H1 (cell line): ENCODE results near the gene LMAN2. TPM values are rescaled to one million over a fixed set of nuclear protein-coding genes. Genes with fewer than 3 reads are reported as not detected.

Experiments used
- CTCF ChIA-PET: fragments of 300-600 bp; sonication (Branson Sonifier 250); formaldehyde crosslinking; loops from one replicate; lab custom pipeline; 2021; ENCODE audit not compliant: partially characterized antibody; lab: Charles Lee
- POLR2A ChIA-PET: fragments of 300-600 bp; sonication (Branson Sonifier 250); formaldehyde crosslinking; loops from one replicate; lab custom pipeline; 2021; ENCODE audit warnings: inconsistent platforms; ENCODE audit not compliant: partially characterized antibody; lab: Charles Lee
- DNase-seq, 2 experiments: peaks; one replicate each; pipeline versions ENCODE4 v3.0.0 to v3.0.0-alpha.2; 2010 to 2022; ENCODE audit warnings: low spot score in 2 of 2, low read depth in 1 of 2, mixed read lengths in 1 of 2
- FAIRE-seq: peaks from 2 replicates; lab custom pipeline; 2011; peaks lifted over from hg19 to GRCh38; lab: Jason Lieb, UNC
- H2AFZ ChIP-seq: 2 replicates; pipeline ENCODE4 v1.8.1; 2012; ENCODE audit warnings: low read length, inconsistent platforms
- H2AK5ac ChIP-seq: 2 replicates; pipeline ENCODE4 v1.6.1; 2013; ENCODE audit warnings: low read depth, low read length
- H2BK120ac ChIP-seq: replicated peaks from 2 replicates; pipeline ENCODE3; 2013; ENCODE audit warnings: low read depth, low read length, inconsistent platforms
- H2BK12ac ChIP-seq: 2 replicates; pipeline ENCODE4 v1.6.1; 2013; ENCODE audit warnings: low read depth, low read length
- H2BK15ac ChIP-seq: 2 replicates; pipeline ENCODE4 v1.6.1; 2013; ENCODE audit warnings: low read length
- H2BK20ac ChIP-seq: 2 replicates; pipeline ENCODE4 v1.6.1; 2013; ENCODE audit warnings: low read length
- H2BK5ac ChIP-seq: 2 replicates; pipeline ENCODE4 v1.6.1; 2013; ENCODE audit warnings: low read depth, low read length
- H3K14ac ChIP-seq: 2 replicates; pipeline ENCODE4 v1.6.1; 2013; ENCODE audit warnings: inconsistent platforms; ENCODE audit not compliant: insufficient read length
- H3K18ac ChIP-seq: 2 replicates; pipeline ENCODE4 v1.6.1; 2013; ENCODE audit warnings: low read length; ENCODE audit errors: extremely low read depth
- H3K23ac ChIP-seq: 2 replicates; pipeline ENCODE4 v1.6.1; 2013; ENCODE audit warnings: inconsistent platforms; ENCODE audit not compliant: insufficient read length
- H3K23me2 ChIP-seq: 2 replicates; pipeline ENCODE4 v1.6.1; 2013; ENCODE audit warnings: low read depth, low read length
- H3K27ac ChIP-seq: 2 replicates; pipeline ENCODE4 v1.6.1; 2011; ENCODE audit warnings: low read depth, low read length, inconsistent platforms
- H3K27me3 ChIP-seq, 4 experiments: replicated peaks in 1 of 4; 1 replicate in 1 of 4; 2 replicates in 3 of 4; pipeline versions ENCODE4 v1.6.1 to v1.8.1; 2011 to 2013; ENCODE audit warnings: low read length in 3 of 4, mild to moderate bottlenecking in 3 of 4, inconsistent platforms in 2 of 4, mixed read lengths in 2 of 4, moderate library complexity in 1 of 4; ENCODE audit not compliant: control insufficient read depth in 3 of 4, insufficient read depth in 3 of 4; ENCODE audit errors: extremely low read depth in 1 of 4
- H3K36me3 ChIP-seq, 4 experiments: 2 replicates each; pipeline versions ENCODE4 v1.6.1 to v1.8.1; 2011 to 2013; ENCODE audit warnings: mild to moderate bottlenecking in 4 of 4, low read length in 3 of 4, moderate library complexity in 2 of 4, control low read depth in 1 of 4, inconsistent platforms in 1 of 4; ENCODE audit not compliant: insufficient read depth in 4 of 4, control insufficient read depth in 2 of 4
- H3K4ac ChIP-seq: replicated peaks from 2 replicates; pipeline ENCODE3; 2013; ENCODE audit warnings: low read length, low read depth, mixed read lengths, inconsistent platforms; ENCODE audit not compliant: insufficient read length
- H3K4me1 ChIP-seq, 4 experiments: replicated peaks in 1 of 4; 1 replicate in 1 of 4; 2 replicates in 3 of 4; pipeline versions ENCODE4 v1.6.1 to v1.8.1; 2011 to 2013; ENCODE audit warnings: low read length in 3 of 4, inconsistent platforms in 2 of 4, mixed read lengths in 1 of 4; ENCODE audit not compliant: insufficient read depth in 4 of 4, control insufficient read depth in 3 of 4
- H3K4me2 ChIP-seq, 2 experiments: 2 replicates each; pipeline versions ENCODE4 v1.6.1 to v1.8.1; 2011 to 2013; ENCODE audit warnings: low read depth in 2 of 2, low read length in 2 of 2, control low read depth in 1 of 2, inconsistent platforms in 1 of 2, mild to moderate bottlenecking in 1 of 2; ENCODE audit not compliant: insufficient read depth in 1 of 2
- H3K4me3 ChIP-seq, 4 experiments: fragments of 200-600, 300-600 bp in 1 of 4; sonication (generic), shearing (Covaris generic), sonication (Bioruptor Twin) in 1 of 4; 2 replicates each; pipeline versions ENCODE4 v1.5.1 to v1.8.1; 2011 to 2016; ENCODE audit warnings: low read length in 4 of 4, low read depth in 3 of 4, control low read depth in 2 of 4, inconsistent platforms in 2 of 4, mild to moderate bottlenecking in 2 of 4, mixed read lengths in 1 of 4, moderate library complexity in 1 of 4; ENCODE audit not compliant: insufficient read depth in 2 of 4; ENCODE audit errors: extremely low read depth in 1 of 4
- H3K56ac ChIP-seq: replicated peaks from 2 replicates; pipeline ENCODE3; 2013; ENCODE audit warnings: low read depth, mild to moderate bottlenecking, mixed read lengths, low read length, inconsistent platforms; ENCODE audit not compliant: insufficient read length
- H3K79me1 ChIP-seq: 2 replicates; pipeline ENCODE4 v1.6.1; 2013; ENCODE audit warnings: low read depth, low read length, control low read depth
- H3K79me2 ChIP-seq, 2 experiments: 2 replicates each; pipeline versions ENCODE4 v1.6.1 to v1.8.1; 2012 to 2013; ENCODE audit warnings: low read length in 2 of 2, mild to moderate bottlenecking in 2 of 2, inconsistent platforms in 1 of 2; ENCODE audit not compliant: insufficient read depth in 2 of 2, control insufficient read depth in 1 of 2
- H3K9ac ChIP-seq, 4 experiments: replicated peaks in 1 of 4; 1 replicate in 1 of 4; 2 replicates in 3 of 4; pipeline versions ENCODE4 v1.6.1 to v1.8.1; 2011 to 2013; ENCODE audit warnings: low read depth in 3 of 4, low read length in 3 of 4, control low read depth in 2 of 4, mild to moderate bottlenecking in 2 of 4, moderate library complexity in 2 of 4, inconsistent platforms in 1 of 4; ENCODE audit errors: extremely low read depth in 1 of 4
- H3K9me3 ChIP-seq, 2 experiments: 2 replicates each; pipeline versions ENCODE4 v1.6.1 to v1.8.1; 2012 to 2013; ENCODE audit warnings: mild to moderate bottlenecking in 2 of 2, moderate library complexity in 2 of 2, control low read depth in 1 of 2, inconsistent platforms in 1 of 2, low read depth in 1 of 2, low read length in 1 of 2, mixed read lengths in 1 of 2; ENCODE audit not compliant: insufficient read depth in 2 of 2
- H4K20me1 ChIP-seq, 2 experiments: replicated peaks in 1 of 2; 2 replicates each; pipeline versions ENCODE3 to v1.8.1; 2011 to 2013; ENCODE audit warnings: inconsistent platforms in 2 of 2, low read length in 2 of 2, mild to moderate bottlenecking in 1 of 2; ENCODE audit not compliant: insufficient read depth in 2 of 2, control insufficient read depth in 1 of 2
- H4K5ac ChIP-seq: 2 replicates; pipeline ENCODE4 v1.6.1; 2013; ENCODE audit warnings: low read length, low read depth, mixed read lengths, inconsistent platforms; ENCODE audit not compliant: insufficient read length
- H4K8ac ChIP-seq: 2 replicates; pipeline ENCODE4 v1.8.0; 2013; ENCODE audit warnings: mild to moderate bottlenecking, moderate library complexity, low read length, inconsistent platforms; ENCODE audit not compliant: insufficient read depth; ENCODE audit errors: extremely low read depth
- H4K91ac ChIP-seq: replicated peaks from 2 replicates; pipeline ENCODE3; 2013; ENCODE audit warnings: low read length, mixed read lengths, inconsistent platforms; ENCODE audit not compliant: insufficient read length
- ATF2 ChIP-seq: IDR thresholded peaks from 2 replicates; pipeline ENCODE4 v1.6.1; 2012; ENCODE audit warnings: low read length, inconsistent platforms
- BACH1 ChIP-seq: IDR thresholded peaks from 2 replicates; pipeline ENCODE4 v1.6.1; 2012; ENCODE audit warnings: low read length, improper control_type of control experiment
- CHD2 ChIP-seq: IDR thresholded peaks from 2 replicates; pipeline ENCODE4 v1.6.1; 2012; ENCODE audit warnings: low read length, improper control_type of control experiment
- FOSL1 ChIP-seq: IDR thresholded peaks from 2 replicates; pipeline ENCODE4 v1.6.1; 2011; ENCODE audit warnings: mild to moderate bottlenecking, low read depth, low read length, moderate library complexity; ENCODE audit not compliant: insufficient read depth
- JUND ChIP-seq: IDR thresholded peaks from 2 replicates; pipeline ENCODE4 v1.6.1; 2011; ENCODE audit warnings: mild to moderate bottlenecking, improper control_type of control experiment, low read length
- RAD21 ChIP-seq, 2 experiments: IDR thresholded peaks in 1 of 2; conservative IDR thresholded peaks in 1 of 2; 2 replicates each; pipeline ENCODE4 v1.6.1; 2011; ENCODE audit warnings: low read depth in 2 of 2, low read length in 2 of 2, improper control_type of control experiment in 1 of 2, inconsistent platforms in 1 of 2, mild to moderate bottlenecking in 1 of 2, moderate library complexity in 1 of 2
- RNF2 ChIP-seq: fragments of 200-900, 300-1000 bp; sonication (generic); IDR thresholded peaks from 2 replicates; pipeline ENCODE4 v1.7.1; 2016; ENCODE audit warnings: borderline replicate concordance, low read depth, mild to moderate bottlenecking, antibody characterized with exemption, low read length; ENCODE audit not compliant: poor library complexity, severe bottlenecking; ENCODE audit errors: missing control alignments
- SP1 ChIP-seq: IDR thresholded peaks from 2 replicates; pipeline ENCODE4 v1.6.1; 2011; ENCODE audit warnings: low read depth, low read length
- TAF1 ChIP-seq: IDR thresholded peaks from 2 replicates; pipeline ENCODE4 v1.6.1; 2011; ENCODE audit warnings: mild to moderate bottlenecking, low read depth, low read length
- TAF7 ChIP-seq: optimal IDR thresholded peaks from 2 replicates; pipeline ENCODE3; 2011; ENCODE audit warnings: low read depth, mild to moderate bottlenecking, inconsistent platforms, low read length, moderate library complexity, borderline replicate concordance
- WGBS, 2 experiments: shearing (Covaris generic) in 1 of 2; methylation state at CpG; one replicate each; pipeline versions ENCODE4 v1.1.6 to v1.1.7; 2013 to 2015; ENCODE audit warnings: low lambda C conversion rate in 2 of 2, mixed read lengths in 2 of 2, inconsistent platforms in 1 of 2, low coverage in 1 of 2, missing lambda C conversion rate in 1 of 2; ENCODE audit not compliant: insufficient replicate concordance in 2 of 2, insufficient coverage in 1 of 2, insufficient read length in 1 of 2; ENCODE audit errors: extremely low coverage in 1 of 2, missing lambda C conversion rate in 1 of 2; 5-methylcytosine and 5-hydroxymethylcytosine counted together
- polyA plus RNA-seq, 7 experiments: library from polyadenylated mRNA; depleted of rRNA in 3 of 7; stranded (reverse) in 5 of 7; unstranded in 2 of 7; fragments of >200 nt in 5 of 7; fragments of 200-250 nt in 2 of 7; gene quantifications; 1 replicate in 5 of 7; 2 replicates in 1 of 7; 4 replicates in 1 of 7; pipeline versions ENCODE4 v1.2.1 to v1.2.3, GENCODE V29; 2011 to 2013; ENCODE audit warnings: missing spikeins in 2 of 7, mixed read lengths in 2 of 7
- total RNA-seq: library from RNA; stranded (reverse); fragmentation: NEBNext Ultra II Directional; extraction: Animal tissue kit (Norgen Biotek cat#: 25700); gene quantifications from 2 replicates; pipeline ENCODE4 v1.2.1, GENCODE V29; 2021
- TF ChIP-seq, protein P1 (sequence below): IDR thresholded peaks from 2 replicates; pipeline ENCODE4 v1.6.1; 2011; ENCODE audit warnings: low read length, improper control_type of control experiment

The LMAN2 gene
- total and polyA plus RNA-seq, 2 of the 8 experiments (the other 6 are each of a cell fraction or from before 2014, with no cell fraction given), result 116 to 225 TPM

DNA sequence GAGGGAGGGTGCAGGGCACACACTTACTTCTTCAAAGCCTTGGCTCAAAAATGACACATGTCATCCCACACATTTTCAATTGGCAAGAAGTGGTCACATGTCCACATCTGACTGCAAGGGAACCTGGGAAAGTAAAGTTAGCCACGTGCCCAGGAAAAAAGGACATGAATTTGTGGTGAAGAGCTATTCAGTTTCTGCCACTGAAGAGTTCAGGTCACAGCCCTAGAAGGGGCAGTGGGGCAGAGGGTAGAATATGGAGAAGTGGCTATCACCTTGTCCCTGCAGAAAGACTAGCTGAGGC is 4.3 kb upstream of the LMAN2 start:
- WGBS, 2 experiments, result 54% methylated on average over 1 of the region's 1 CpG; no CpG with 5 or more reads in 1 of the 2 experiments
- Histone ChIP-seq H3K9me3 (no peaks in the 10 kb centered on the region), H3K23me2 (peaks cover 5% of the 10 kb centered on the region), H3K27ac (no peak overlapping the region), H4K5ac (no peak overlapping the region), H3K14ac (no peak overlapping the region), H3K79me1 (peaks cover 1% of the 10 kb centered on the region; the same call in 1 of the 2 replicates), H3K27me3 (peaks cover 0 to 8% (median 0%) of the 10 kb centered on the region in 4 experiments; a peak in 2 of 7 replicates), H3K79me2 (peaks cover under 1 to 5% of the 10 kb centered on the region in 2 experiments; a peak in 3 of 4 replicates), H4K20me1 (no peaks in the 10 kb centered on the region), H2BK120ac (no peak overlapping the region), H3K4me1 (no peaks in the 10 kb centered on the region; a peak in 1 of 7 replicates), H4K8ac (no peak overlapping the region), H2BK15ac (no peak overlapping the region), H2AFZ (no peak overlapping the region), H3K9ac (no peak overlapping the region), H3K4me3 (no peak overlapping the region), H3K18ac (no peak overlapping the region), H3K4me2 (no peak overlapping the region), H2AK5ac (no peak overlapping the region), H4K91ac (no peak overlapping the region), H2BK20ac (no peak overlapping the region), H3K56ac (no peak overlapping the region), H2BK12ac (no peak overlapping the region), H3K4ac (no peak overlapping the region), H3K36me3 (no peaks in the 10 kb centered on the region), H3K23ac (no peak overlapping the region), H2BK5ac (no peak overlapping the region)
- FAIRE-seq, result no peak
- ChIA-PET CTCF (interaction anchor here (0.9 to 11.2 kb wide), 5 partner anchors 12 to 245 kb away, joined by 3 to 142 read pairs (median 3); no protein-coding TSS in a partner anchor), POLR2A (interaction anchor here (0.9 to 8.1 kb wide), 2 partner anchors 10 to 97 kb away, joined by 3 to 66 read pairs; no protein-coding TSS in a partner anchor)
- DNase-seq, result no peak
- TF ChIP-seq JUND (no peak), ATF2 (no peak), SP1 (no peak), RAD21 (IDR thresholded peaks at IDR 0.05 in 1 of 2, conservative IDR thresholded peaks at IDR 0.05 in 1 of 2; ENCODE audit: low read depth in 2 of 2, low read length in 2 of 2) (no peak), BACH1 (no peak), TAF1 (no peak), TAF7 (no peak), RNF2 (no peak), CHD2 (no peak), FOSL1 (no peak)
- TF ChIP-seq, protein P1, sequence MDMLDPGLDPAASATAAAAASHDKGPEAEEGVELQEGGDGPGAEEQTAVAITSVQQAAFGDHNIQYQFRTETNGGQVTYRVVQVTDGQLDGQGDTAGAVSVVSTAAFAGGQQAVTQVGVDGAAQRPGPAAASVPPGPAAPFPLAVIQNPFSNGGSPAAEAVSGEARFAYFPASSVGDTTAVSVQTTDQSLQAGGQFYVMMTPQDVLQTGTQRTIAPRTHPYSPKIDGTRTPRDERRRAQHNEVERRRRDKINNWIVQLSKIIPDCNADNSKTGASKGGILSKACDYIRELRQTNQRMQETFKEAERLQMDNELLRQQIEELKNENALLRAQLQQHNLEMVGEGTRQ, result no peak
